HepG2 (cell line): ENCODE measurements around the gene ZFPM1. TPM values are rescaled to one million over a fixed set of nuclear protein-coding genes. Genes with fewer than 3 reads are reported as not detected.
A peak's percentile ranks its signal among the peaks of the same experiment; 100 is the strongest.

Experiments used
- CEBPG ChIP-seq: IDR thresholded peaks from 2 replicates; pipeline ENCODE4 v1.6.1; 2016
- GTF3A ChIP-seq: sonication (generic); formaldehyde crosslinking; conservative IDR thresholded peaks from 2 replicates; pipeline ENCODE4 v1.4.0; 2020; ENCODE audit warnings: mild to moderate bottlenecking, missing genetic modification reagents
- GZF1 ChIP-seq: sonication (generic); formaldehyde crosslinking; IDR thresholded peaks from 2 replicates; pipeline ENCODE4 v1.5.1; 2020; ENCODE audit warnings: mild to moderate bottlenecking, missing genetic modification reagents
- IRX3 ChIP-seq: sonication (generic); formaldehyde crosslinking; IDR thresholded peaks from 2 replicates; pipeline ENCODE4 v1.8.1; 2023; ENCODE audit warnings: mild to moderate bottlenecking, low read depth, missing genetic modification reagents, borderline replicate concordance
- KDM2A ChIP-seq: sonication (generic); formaldehyde crosslinking; IDR thresholded peaks from 2 replicates; pipeline ENCODE4 v1.4.0; 2020; ENCODE audit warnings: low read depth, missing genetic modification reagents, borderline replicate concordance
- MAZ ChIP-seq, 2 experiments: sonication (generic) in 1 of 2; formaldehyde crosslinking in 1 of 2; IDR thresholded peaks; 2 replicates each; pipeline versions ENCODE4 v1.5.0 to v1.6.1; 2012 to 2020; ENCODE audit warnings: low read depth in 2 of 2, mild to moderate bottlenecking in 2 of 2, borderline replicate concordance in 1 of 2, improper control_type of control experiment in 1 of 2, low read length in 1 of 2, missing genetic modification reagents in 1 of 2, moderate library complexity in 1 of 2
- NCOA2 ChIP-seq: sonication (generic); formaldehyde crosslinking; IDR thresholded peaks from 2 replicates; pipeline ENCODE4 v1.8.0; 2022; ENCODE audit warnings: inconsistent platforms
- NONO ChIP-seq, 2 experiments: fragments of 450-650 bp in 1 of 2; sonication (generic) in 1 of 2; formaldehyde crosslinking in 1 of 2; IDR thresholded peaks in 1 of 2; conservative IDR thresholded peaks in 1 of 2; 2 replicates each; pipeline versions ENCODE4 v1.6.1 to v1.8.0; 2017 to 2022; ENCODE audit warnings: mild to moderate bottlenecking in 1 of 2, missing genetic modification reagents in 1 of 2, moderate library complexity in 1 of 2
- NR0B2 ChIP-seq: sonication (generic); formaldehyde crosslinking; IDR thresholded peaks from 2 replicates; pipeline ENCODE4 v1.4.0; 2020; ENCODE audit warnings: mild to moderate bottlenecking, missing genetic modification reagents
- RBFOX2 ChIP-seq: fragments of 200-400 bp; formaldehyde crosslinking; IDR thresholded peaks from 2 replicates; pipeline ENCODE4 v1.6.1; 2017; ENCODE audit warnings: low read depth, mild to moderate bottlenecking, low read length
- RXRB ChIP-seq: IDR thresholded peaks from 2 replicates; pipeline ENCODE4 v1.6.1; 2016; ENCODE audit warnings: borderline replicate concordance, missing genetic modification reagents, missing compliant biosample characterization
- SATB2 ChIP-seq: sonication (generic); formaldehyde crosslinking; IDR thresholded peaks from 2 replicates; pipeline ENCODE4 v1.5.0; 2020; ENCODE audit warnings: missing genetic modification reagents
- ZFX ChIP-seq: sonication (generic); formaldehyde crosslinking; IDR thresholded peaks from 2 replicates; pipeline ENCODE4 v1.4.0; 2020; ENCODE audit warnings: mild to moderate bottlenecking, low read depth, missing genetic modification reagents, moderate library complexity
- ZMYM4 ChIP-seq: sonication (generic); formaldehyde crosslinking; IDR thresholded peaks from 2 replicates; pipeline ENCODE4 v1.8.1; 2023; ENCODE audit warnings: mild to moderate bottlenecking, missing genetic modification reagents
- ZNF274 ChIP-seq: sonication (generic); formaldehyde crosslinking; IDR thresholded peaks from 2 replicates; pipeline ENCODE4 v1.5.1; 2020; ENCODE audit warnings: mild to moderate bottlenecking, missing genetic modification reagents
- ZNF460 ChIP-seq: sonication (generic); formaldehyde crosslinking; IDR thresholded peaks from 2 replicates; pipeline ENCODE4 v1.5.1; 2020; ENCODE audit warnings: missing genetic modification reagents, mild to moderate bottlenecking, borderline replicate concordance
- ZNF503 ChIP-seq: sonication (generic); formaldehyde crosslinking; IDR thresholded peaks from 2 replicates; pipeline ENCODE4 v1.4.0; 2020; ENCODE audit warnings: missing genetic modification reagents
- ZNF678 ChIP-seq: sonication (generic); formaldehyde crosslinking; IDR thresholded peaks from 2 replicates; pipeline ENCODE4 v1.4.0; 2020; ENCODE audit warnings: mild to moderate bottlenecking, missing genetic modification reagents
- ZNF775 ChIP-seq: sonication (generic); formaldehyde crosslinking; IDR thresholded peaks from 2 replicates; pipeline ENCODE4 v1.4.0; 2020; ENCODE audit warnings: missing genetic modification reagents, mild to moderate bottlenecking, moderate library complexity, borderline replicate concordance
- polyA plus RNA-seq, 8 experiments: library from polyadenylated mRNA; depleted of rRNA in 3 of 8; stranded (reverse) in 7 of 8; unstranded in 1 of 8; fragments of >200 nt; fragmentation: Illumina TruSeq in 4 of 8; extraction: Trizol in 4 of 8; gene quantifications; 2 replicates each; pipeline versions ENCODE4 v1.2.1 to v1.2.3, GENCODE V29; 2011 to 2016; ENCODE audit warnings: low read depth in 4 of 8, missing spikeins in 1 of 8, mixed read lengths in 1 of 8; ENCODE audit not compliant: insufficient read depth in 1 of 8
- total RNA-seq, 5 experiments: library from RNA; depleted of rRNA; stranded (reverse); fragments of >200 nt; fragmentation: Illumina TruSeq; extraction: Trizol; gene quantifications; 2 replicates each; pipeline ENCODE4 v1.2.3, GENCODE V29; 2016; ENCODE audit warnings: low read depth in 1 of 5
- TF ChIP-seq, protein P1 (sequence below): IDR thresholded peaks from 2 replicates; pipeline ENCODE4 v1.6.1; 2016; ENCODE audit warnings: low read depth, missing genetic modification reagents, missing compliant biosample characterization

ZFPM1 gene
- total and polyA plus RNA-seq, 2 of the 13 experiments (the other 11 are each of a cell fraction or from before 2014, with no cell fraction given), result 1.3 to 3.8 TPM

DNA sequence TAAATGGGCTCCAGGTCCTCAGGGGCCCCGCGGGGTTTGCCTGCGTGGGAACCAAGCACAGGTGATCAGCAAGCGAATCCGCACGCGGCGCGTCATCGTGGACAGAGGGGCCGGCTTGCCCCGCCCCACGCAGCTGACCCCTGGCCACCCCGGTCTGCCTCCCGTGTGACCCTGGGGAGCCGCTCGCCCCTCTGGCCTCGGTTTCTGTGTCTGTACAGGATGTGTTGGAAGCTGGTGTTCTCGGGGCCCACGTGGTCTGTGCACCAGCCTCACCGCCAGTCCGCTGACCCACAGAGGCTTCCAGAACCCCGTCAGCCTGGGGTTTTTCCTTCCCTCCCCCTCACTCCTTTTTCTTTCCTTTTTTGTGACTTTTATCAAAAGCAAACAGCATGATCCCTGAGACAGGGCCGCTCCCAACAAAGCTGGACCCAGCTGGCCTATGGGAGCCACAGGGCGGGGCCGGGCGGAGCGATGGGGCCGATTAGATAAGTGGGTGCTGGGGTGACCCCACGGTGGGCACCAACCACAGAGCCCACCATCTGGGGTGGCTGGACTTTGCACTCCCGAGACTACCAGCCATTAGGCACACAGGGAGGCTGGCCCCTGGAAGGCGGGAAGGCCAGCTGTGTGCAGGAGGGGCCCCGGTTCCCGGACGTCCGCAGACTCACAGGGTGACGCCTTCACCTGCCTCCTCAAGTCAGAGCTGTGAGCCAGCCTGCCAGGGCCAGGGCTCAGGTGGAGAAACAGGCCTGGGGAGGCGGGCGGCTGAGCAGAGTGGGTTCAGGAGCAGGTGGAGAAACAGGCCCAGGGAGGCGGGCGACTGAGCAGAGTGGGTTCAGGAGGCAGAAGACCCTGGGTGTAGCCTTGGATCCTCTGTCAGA, 56.0 kb downstream of the ZFPM1 start (continued):
- TF ChIP-seq, protein P1, sequence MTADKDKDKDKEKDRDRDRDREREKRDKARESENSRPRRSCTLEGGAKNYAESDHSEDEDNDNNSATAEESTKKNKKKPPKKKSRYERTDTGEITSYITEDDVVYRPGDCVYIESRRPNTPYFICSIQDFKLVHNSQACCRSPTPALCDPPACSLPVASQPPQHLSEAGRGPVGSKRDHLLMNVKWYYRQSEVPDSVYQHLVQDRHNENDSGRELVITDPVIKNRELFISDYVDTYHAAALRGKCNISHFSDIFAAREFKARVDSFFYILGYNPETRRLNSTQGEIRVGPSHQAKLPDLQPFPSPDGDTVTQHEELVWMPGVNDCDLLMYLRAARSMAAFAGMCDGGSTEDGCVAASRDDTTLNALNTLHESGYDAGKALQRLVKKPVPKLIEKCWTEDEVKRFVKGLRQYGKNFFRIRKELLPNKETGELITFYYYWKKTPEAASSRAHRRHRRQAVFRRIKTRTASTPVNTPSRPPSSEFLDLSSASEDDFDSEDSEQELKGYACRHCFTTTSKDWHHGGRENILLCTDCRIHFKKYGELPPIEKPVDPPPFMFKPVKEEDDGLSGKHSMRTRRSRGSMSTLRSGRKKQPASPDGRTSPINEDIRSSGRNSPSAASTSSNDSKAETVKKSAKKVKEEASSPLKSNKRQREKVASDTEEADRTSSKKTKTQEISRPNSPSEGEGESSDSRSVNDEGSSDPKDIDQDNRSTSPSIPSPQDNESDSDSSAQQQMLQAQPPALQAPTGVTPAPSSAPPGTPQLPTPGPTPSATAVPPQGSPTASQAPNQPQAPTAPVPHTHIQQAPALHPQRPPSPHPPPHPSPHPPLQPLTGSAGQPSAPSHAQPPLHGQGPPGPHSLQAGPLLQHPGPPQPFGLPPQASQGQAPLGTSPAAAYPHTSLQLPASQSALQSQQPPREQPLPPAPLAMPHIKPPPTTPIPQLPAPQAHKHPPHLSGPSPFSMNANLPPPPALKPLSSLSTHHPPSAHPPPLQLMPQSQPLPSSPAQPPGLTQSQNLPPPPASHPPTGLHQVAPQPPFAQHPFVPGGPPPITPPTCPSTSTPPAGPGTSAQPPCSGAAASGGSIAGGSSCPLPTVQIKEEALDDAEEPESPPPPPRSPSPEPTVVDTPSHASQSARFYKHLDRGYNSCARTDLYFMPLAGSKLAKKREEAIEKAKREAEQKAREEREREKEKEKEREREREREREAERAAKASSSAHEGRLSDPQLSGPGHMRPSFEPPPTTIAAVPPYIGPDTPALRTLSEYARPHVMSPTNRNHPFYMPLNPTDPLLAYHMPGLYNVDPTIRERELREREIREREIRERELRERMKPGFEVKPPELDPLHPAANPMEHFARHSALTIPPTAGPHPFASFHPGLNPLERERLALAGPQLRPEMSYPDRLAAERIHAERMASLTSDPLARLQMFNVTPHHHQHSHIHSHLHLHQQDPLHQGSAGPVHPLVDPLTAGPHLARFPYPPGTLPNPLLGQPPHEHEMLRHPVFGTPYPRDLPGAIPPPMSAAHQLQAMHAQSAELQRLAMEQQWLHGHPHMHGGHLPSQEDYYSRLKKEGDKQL (CRISPR knock-in tag), result peak; percentile 53
- TF ChIP-seq SATB2 (no peak), ZNF503 (CRISPR knock-in tag) (peak; percentile 74; the same call in 1 of the 2 replicates), ZFX (CRISPR knock-in tag) (peak; percentile 63), ZNF775 (CRISPR knock-in tag) (peak; percentile 67), ZNF678 (CRISPR knock-in tag) (no peak; the same call in 1 of the 2 replicates), NR0B2 (CRISPR knock-in tag) (peak; percentile 84; the same call in 1 of the 2 replicates), IRX3 (CRISPR knock-in tag) (0 out of 2 replicates have a peak, but pooled peaks have one; percentile 62), GTF3A (CRISPR knock-in tag) (peak; percentile 55; the same call in 1 of the 2 replicates), ZNF274 (CRISPR knock-in tag) (peak; percentile 48; the same call in 1 of the 2 replicates), ZMYM4 (CRISPR knock-in tag) (peak; percentile 84), MAZ (IDR thresholded peaks at IDR 0.05; ENCODE audit: borderline replicate concordance, low read depth, low read length) (no peak), MAZ (CRISPR knock-in tag; IDR thresholded peaks at IDR 0.05; ENCODE audit: low read depth) (peak; percentile 90), RXRB (CRISPR knock-in tag) (peak; percentile 23; the same call in 1 of the 2 replicates), GZF1 (CRISPR knock-in tag) (no peak), CEBPG (no peak), KDM2A (CRISPR knock-in tag) (peak; percentile 32; the same call in 1 of the 2 replicates), NONO (IDR thresholded peaks at IDR 0.05) (no peak), NONO (CRISPR knock-in tag; conservative IDR thresholded peaks at IDR 0.05) (peak; percentile 94), ZNF460 (peak; percentile 60; the same call in 1 of the 2 replicates), RBFOX2 (peak; percentile 74), NCOA2 (CRISPR knock-in tag) (peak; percentile 76)
